Astrocyte (in vitro differentiated cells and primary cell): ENCODE measurements around the gene OR2L5.

Source experiments
- CTCF ChIP-seq: IDR thresholded peaks from 2 replicates; pipeline ENCODE4 v1.5.1; 2011; ENCODE audit warnings: low read depth, mild to moderate bottlenecking, inconsistent platforms, low read length, moderate library complexity; ENCODE audit not compliant: insufficient read depth
- EZH2 ChIP-seq: IDR thresholded peaks from 2 replicates; pipeline ENCODE4 v1.6.1; 2012; ENCODE audit warnings: mild to moderate bottlenecking, low read length, inconsistent platforms; ENCODE audit not compliant: insufficient read depth

GRCh38 chr1:247992986-247993385 lies 20.5 kb upstream of the OR2L5 start:
- TF ChIP-seq CTCF (no peak), EZH2 (no peak)
